ENCODE results near the gene WDR1.

DNA sequence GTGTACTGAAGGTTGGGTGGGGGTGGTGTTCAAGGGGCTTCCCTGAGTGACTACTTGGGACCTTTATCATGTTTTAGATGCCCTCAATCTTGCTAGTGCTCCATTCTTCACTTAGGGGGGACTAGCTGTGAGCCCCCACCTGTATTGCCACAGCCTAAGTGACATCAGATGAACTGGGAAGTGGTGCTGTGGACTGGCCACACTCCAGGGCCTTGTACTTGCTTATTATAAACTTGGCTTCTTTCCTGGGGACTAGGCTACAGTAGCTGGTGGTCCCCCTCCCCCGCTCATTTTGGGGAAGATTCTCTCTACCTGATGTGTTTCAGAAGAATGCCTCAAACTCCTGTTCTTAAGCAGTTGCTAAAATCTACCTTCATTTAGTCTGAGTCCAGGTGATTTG, 46.7 kb upstream of the WDR1 start:
- TF ChIP-seq CTCF (conservative IDR thresholded peaks at IDR 0.05) = no peak
- no peak for TF ChIP-seq EZH2 (IDR thresholded peaks at IDR 0.05; ENCODE audit: low read depth)

All from PC-9 (cell line).